IMR-90 (cell line): ENCODE results near the gene USP17L11.
"Not testable (repeated sequence)": the region's sequence is repeated elsewhere in the genome, so short reads cannot be mapped to it uniquely, and the experiment has no call there.

Experiments
- CEBPB ChIP-seq: IDR thresholded peaks from 2 replicates; pipeline ENCODE4 v1.6.1; 2012; ENCODE audit warnings: low read depth, low read length, improper control_type of control experiment
- CHD1 ChIP-seq: IDR thresholded peaks from 2 replicates; pipeline ENCODE4 v1.6.1; 2012; ENCODE audit warnings: low read depth, low read length, improper control_type of control experiment
- MAZ ChIP-seq: IDR thresholded peaks from 2 replicates; pipeline ENCODE4 v1.6.1; 2012; ENCODE audit warnings: low read depth, mild to moderate bottlenecking, low read length, improper control_type of control experiment, moderate library complexity, borderline replicate concordance
- MXI1 ChIP-seq: IDR thresholded peaks from 2 replicates; pipeline ENCODE4 v1.6.1; 2012; ENCODE audit warnings: low read depth, mild to moderate bottlenecking, low read length, moderate library complexity, borderline replicate concordance
- POLR2A ChIP-seq: IDR thresholded peaks from 2 replicates; pipeline ENCODE4 v1.6.1; 2012; ENCODE audit warnings: mild to moderate bottlenecking, low read depth, low read length
- RAD21 ChIP-seq: IDR thresholded peaks from 2 replicates; pipeline ENCODE4 v1.6.1; 2012; ENCODE audit warnings: low read length, improper control_type of control experiment
- RFX5 ChIP-seq: IDR thresholded peaks from 2 replicates; pipeline ENCODE4 v1.8.0; 2012; ENCODE audit warnings: low read depth, mild to moderate bottlenecking, low read length, moderate library complexity
- USF2 ChIP-seq: fragments of 150-350 bp; IDR thresholded peaks from 2 replicates; pipeline ENCODE4 v1.6.1; 2017; ENCODE audit warnings: mild to moderate bottlenecking, antibody characterized with exemption, low read length, low read depth
- TF ChIP-seq, protein P1 (sequence below): conservative IDR thresholded peaks from 2 replicates; pipeline ENCODE4 v1.5.1; 2012; ENCODE audit warnings: mild to moderate bottlenecking, low read depth, low read length, improper control_type of control experiment

DNA sequence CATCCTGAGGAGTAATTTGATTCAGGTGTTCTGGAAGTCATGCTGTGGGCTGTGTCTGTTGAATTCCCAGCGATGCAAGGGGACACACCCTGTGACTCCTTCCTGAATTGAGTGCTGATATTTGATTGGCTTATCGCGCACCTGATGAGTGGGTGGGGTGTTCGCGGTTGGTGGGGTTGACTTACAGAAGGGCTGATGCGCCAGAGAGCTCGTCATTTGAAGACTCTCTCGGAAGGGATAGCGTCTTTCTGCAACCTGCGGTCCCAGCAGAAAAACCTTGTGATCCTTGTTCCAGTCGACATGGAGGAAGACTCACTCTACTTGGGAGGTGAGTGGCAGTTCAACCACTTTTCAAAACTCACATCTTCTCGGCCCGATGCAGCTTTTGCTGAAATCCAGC lies 37.9 kb downstream of the USP17L11 start, which contains the start of gene USP17L19:
- TF ChIP-seq, protein P1, sequence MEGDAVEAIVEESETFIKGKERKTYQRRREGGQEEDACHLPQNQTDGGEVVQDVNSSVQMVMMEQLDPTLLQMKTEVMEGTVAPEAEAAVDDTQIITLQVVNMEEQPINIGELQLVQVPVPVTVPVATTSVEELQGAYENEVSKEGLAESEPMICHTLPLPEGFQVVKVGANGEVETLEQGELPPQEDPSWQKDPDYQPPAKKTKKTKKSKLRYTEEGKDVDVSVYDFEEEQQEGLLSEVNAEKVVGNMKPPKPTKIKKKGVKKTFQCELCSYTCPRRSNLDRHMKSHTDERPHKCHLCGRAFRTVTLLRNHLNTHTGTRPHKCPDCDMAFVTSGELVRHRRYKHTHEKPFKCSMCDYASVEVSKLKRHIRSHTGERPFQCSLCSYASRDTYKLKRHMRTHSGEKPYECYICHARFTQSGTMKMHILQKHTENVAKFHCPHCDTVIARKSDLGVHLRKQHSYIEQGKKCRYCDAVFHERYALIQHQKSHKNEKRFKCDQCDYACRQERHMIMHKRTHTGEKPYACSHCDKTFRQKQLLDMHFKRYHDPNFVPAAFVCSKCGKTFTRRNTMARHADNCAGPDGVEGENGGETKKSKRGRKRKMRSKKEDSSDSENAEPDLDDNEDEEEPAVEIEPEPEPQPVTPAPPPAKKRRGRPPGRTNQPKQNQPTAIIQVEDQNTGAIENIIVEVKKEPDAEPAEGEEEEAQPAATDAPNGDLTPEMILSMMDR: not testable (repeated sequence)
- not testable (repeated sequence) for TF ChIP-seq POLR2A, CHD1, RAD21, MAZ, USF2, MXI1, CEBPB, RFX5
